Liver (tissue), 3 donors: ENCODE data around the gene SELENOS.

ENCODE experiments used
- CTCF ChIP-seq: fragments of 150-350 bp; IDR thresholded peaks from 2 replicates; pipeline ENCODE4 v1.5.1; 2017; ENCODE audit warnings: improper control_type of control experiment, low read depth, low read length; ENCODE audit not compliant: missing input control
- RXRA ChIP-seq, 2 donors: IDR thresholded peaks; 2 replicates each; pipeline ENCODE4 v1.6.1; 2017 to 2018; ENCODE audit warnings: antibody characterized with exemption in 2 of 2, mild to moderate bottlenecking in 1 of 2
- donor health status: healthy.
- donor health status: healthy.

- no peak for TF ChIP-seq RXRA (IDR thresholded peaks at IDR 0.05)
- no peak for TF ChIP-seq CTCF
Measured at GRCh38 chr15:101251830-101252820, 25.2 kb downstream of the SELENOS start, which contains the start of gene CHSY1.
